ENCODE data around the gene CD28.

Gene CD28

DNA sequence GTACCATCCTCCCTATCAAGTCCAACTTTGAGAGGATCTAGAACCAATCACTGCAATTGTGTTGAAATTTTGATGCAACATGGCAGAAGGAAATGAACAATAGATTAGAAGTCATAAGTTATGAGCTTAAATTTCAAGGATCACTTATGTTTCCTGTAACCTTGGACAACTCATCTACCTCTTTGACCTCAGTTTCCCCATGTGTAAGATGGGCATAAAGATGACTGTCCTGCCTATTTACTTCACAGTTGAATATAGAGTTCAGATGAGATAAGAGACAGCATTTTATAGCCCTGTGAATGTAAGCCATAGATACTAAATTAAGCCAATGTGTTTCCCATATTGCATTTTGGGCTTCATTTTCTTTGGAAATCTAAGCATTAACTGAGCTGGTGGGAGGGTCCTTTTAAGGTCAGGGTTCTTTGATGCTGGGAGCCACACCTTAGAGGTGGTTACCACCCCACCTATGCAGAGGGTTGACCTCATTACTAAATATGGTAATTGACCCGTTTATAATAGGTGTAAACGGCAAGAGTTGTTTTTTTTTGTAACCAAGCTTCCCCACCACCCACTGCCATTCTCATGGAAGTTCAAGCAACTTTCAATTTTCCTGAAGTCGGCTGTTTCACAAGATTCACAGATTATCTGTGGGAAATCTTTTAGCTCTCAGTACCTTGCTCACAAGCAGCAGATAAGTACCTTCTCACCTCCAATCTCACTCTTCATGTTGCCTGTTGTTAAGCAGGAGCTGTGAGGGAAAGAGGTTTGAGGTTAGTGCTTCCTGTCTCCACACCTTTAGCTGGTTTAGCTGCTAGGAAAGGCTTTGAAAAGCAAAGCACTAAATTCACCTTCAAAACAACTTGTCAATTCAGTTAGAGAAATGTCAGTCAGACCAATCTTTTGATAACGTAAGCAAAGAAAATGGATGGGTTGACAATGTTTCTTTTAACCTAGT is 13.3 kb downstream of the CD28 start:
- no peak for DNase-seq (ENCODE audit: low read depth)
- TF ChIP-seq CTCF (IDR thresholded peaks at IDR 0.05; ENCODE audit: control insufficient read depth, insufficient read depth, low read depth, low read length, missing control alignments) = no peak
- H3K4me3 ChIP-seq (ENCODE audit: control insufficient read depth, low read depth, low read length) = no peak overlapping the region

DNA sequence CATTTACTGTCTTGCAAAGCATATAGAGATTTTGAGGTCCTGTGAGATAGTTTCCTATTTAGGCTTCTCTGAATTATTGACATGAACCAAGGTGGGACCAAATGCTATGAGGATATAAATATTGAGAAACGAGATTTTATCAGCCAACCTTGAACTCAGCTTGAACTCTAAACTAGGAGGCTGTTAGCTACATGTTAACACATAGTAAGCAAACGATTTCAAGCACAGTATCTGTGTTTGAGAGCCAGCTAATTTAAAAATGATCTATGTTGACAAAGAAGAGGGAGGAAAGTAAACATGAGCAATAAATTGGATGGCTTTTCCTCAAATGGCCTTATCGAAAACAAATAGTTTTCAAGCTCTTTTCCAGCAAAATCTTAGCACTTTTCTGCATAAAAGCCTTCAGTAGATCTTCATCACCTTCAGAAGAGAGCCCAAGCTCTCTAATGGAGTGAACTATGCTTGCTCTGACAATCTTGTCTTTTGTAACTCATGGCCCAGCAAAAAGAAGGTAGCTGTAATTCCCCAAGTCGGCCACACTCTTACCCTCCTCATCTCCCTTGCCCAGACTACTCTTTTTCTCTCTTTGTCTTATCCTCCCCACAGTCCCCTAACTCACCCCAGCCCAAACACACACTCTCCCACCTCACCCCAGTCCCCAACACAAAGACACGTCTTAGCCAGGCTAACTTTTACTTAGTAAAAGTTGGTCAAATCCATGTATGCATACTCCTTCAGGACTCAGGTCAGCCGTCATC is 14.7 kb downstream of the CD28 start:
- no peak for TF ChIP-seq CTCF (IDR thresholded peaks at IDR 0.05; ENCODE audit: control insufficient read depth, insufficient read depth, low read depth, low read length, missing control alignments)

GRCh38 chr2:203721781-203722300 is 15.4 kb downstream of the CD28 start:
- DNase-seq (ENCODE audit: low read depth) = no peak
- no peak overlapping the region for H3K4me3 ChIP-seq (ENCODE audit: control insufficient read depth, low read depth, low read length)
- TF ChIP-seq CTCF (IDR thresholded peaks at IDR 0.05; ENCODE audit: control insufficient read depth, insufficient read depth, low read depth, low read length, missing control alignments) = no peak

More for the DNA sequence above, 14.7 kb downstream of the CD28 start:
- no peak for DNase-seq (ENCODE audit: low read depth)
- H3K4me3 ChIP-seq (ENCODE audit: control insufficient read depth, low read depth, low read length) = no peak overlapping the region

DNA sequence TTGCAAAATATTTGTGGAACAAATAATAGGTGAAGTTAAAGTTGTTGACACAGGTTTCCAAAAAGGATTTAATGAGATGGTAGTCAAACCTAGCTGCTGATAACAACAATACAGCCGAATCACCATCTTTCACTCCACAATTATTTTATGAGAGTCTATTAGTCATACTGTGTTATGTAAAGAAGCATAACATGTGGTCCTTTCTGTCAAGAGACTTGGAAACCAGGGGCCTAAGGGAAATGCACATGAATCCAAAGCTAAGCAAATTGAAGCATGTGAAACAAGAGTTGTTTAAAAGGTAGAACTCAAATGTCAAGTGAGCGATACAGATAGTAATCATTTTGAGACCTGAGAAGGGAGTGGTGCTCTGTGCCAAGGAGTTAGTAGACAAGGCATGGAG is 16.0 kb downstream of the CD28 start:
- no peak for TF ChIP-seq CTCF (IDR thresholded peaks at IDR 0.05; ENCODE audit: control insufficient read depth, insufficient read depth, low read depth, low read length, missing control alignments)
- DNase-seq (ENCODE audit: low read depth) = peak; percentile 25
- no peak overlapping the region for H3K4me3 ChIP-seq (ENCODE audit: control insufficient read depth, low read depth, low read length)

DNA sequence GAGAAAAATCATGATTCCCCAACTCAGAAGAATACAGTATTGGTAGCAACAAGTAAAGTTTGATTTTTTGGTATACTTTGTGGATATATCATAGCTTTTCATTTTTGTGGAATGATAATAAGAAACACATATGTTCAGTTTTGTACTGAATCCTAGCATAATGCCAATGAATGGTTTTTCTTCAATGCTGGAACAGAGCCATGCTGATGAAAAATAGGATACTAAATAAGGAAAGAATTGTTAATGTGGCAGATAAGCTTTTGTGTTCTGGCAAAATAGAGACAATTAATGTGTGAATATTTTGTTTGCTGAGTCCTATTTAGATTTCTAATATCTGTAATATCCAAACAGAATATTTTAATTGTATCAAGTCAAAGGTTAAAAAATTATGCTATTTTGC is 21.9 kb downstream of the CD28 start:
- no peak for DNase-seq (ENCODE audit: low read depth)
- no peak for TF ChIP-seq CTCF (IDR thresholded peaks at IDR 0.05; ENCODE audit: control insufficient read depth, insufficient read depth, low read depth, low read length, missing control alignments)
- no peak overlapping the region for H3K4me3 ChIP-seq (ENCODE audit: control insufficient read depth, low read depth, low read length)

- no peak for DNase-seq (ENCODE audit: low read depth)
- TF ChIP-seq CTCF (IDR thresholded peaks at IDR 0.05; ENCODE audit: control insufficient read depth, insufficient read depth, low read depth, low read length, missing control alignments) = no peak
- H3K4me3 ChIP-seq (ENCODE audit: control insufficient read depth, low read depth, low read length) = no peak overlapping the region
Measured at GRCh38 chr2:203730076-203730729, 23.8 kb downstream of the CD28 start.

All from AG09309 (cell line).